Measurements from ENCODE around the gene PLAGL2. TPM values are rescaled to one million over a fixed set of nuclear protein-coding genes. Genes with fewer than 3 reads are reported as not detected.

PLAGL2 gene
- total RNA-seq, 1 experiment from 2014 or later, result 40.6 TPM

GRCh38 chr20:32244150-32244823 lies 36.7 kb upstream of the PLAGL2 start:
- CTCF ChIA-PET, result interaction anchor here (0.6 kb wide), 1 partner anchor 175 kb away, joined by 4 read pairs; no protein-coding TSS in a partner anchor

DNA sequence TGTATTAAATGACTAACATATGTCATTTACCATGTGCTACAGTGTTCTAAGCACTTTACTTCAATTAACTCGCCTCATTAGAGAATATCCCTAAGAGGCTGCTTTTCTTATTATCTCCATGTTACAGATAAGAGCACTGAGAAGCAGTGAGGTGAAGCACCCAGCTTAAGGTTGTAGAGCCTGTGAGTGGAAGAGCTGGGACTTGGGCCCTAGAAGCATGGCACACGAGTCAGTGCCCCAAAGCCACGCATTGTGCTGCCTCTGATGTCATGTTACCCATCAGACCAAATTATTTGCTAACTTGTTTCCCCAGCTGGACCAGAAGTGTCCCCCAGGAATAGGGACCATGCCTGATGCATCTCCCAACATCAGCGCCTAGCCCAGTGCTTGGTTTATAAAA lies 34.3 kb upstream of the PLAGL2 start:
- in situ Hi-C loops (cut with HindIII; ENCODE audit: low pct_unique_long_range_greater_than_20kb, low sequenced_read_pairs), result no loop called here
- no peak overlapping the region for H3K4me3 ChIP-seq (ENCODE audit: low read depth in 2 of 2, low read length in 2 of 2)
- POLR2A ChIA-PET, result interaction anchor here (0.6 kb wide), 1 partner anchor 34 kb away, joined by 3 read pairs; no protein-coding TSS in a partner anchor
- TF ChIP-seq, protein P1, sequence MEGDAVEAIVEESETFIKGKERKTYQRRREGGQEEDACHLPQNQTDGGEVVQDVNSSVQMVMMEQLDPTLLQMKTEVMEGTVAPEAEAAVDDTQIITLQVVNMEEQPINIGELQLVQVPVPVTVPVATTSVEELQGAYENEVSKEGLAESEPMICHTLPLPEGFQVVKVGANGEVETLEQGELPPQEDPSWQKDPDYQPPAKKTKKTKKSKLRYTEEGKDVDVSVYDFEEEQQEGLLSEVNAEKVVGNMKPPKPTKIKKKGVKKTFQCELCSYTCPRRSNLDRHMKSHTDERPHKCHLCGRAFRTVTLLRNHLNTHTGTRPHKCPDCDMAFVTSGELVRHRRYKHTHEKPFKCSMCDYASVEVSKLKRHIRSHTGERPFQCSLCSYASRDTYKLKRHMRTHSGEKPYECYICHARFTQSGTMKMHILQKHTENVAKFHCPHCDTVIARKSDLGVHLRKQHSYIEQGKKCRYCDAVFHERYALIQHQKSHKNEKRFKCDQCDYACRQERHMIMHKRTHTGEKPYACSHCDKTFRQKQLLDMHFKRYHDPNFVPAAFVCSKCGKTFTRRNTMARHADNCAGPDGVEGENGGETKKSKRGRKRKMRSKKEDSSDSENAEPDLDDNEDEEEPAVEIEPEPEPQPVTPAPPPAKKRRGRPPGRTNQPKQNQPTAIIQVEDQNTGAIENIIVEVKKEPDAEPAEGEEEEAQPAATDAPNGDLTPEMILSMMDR (IDR thresholded peaks at IDR 0.05), result no peak
- TF ChIP-seq POLR2AphosphoS5 (IDR thresholded peaks at IDR 0.05; ENCODE audit: low read depth, low read length), result no peak
- TF ChIP-seq, protein P2, sequence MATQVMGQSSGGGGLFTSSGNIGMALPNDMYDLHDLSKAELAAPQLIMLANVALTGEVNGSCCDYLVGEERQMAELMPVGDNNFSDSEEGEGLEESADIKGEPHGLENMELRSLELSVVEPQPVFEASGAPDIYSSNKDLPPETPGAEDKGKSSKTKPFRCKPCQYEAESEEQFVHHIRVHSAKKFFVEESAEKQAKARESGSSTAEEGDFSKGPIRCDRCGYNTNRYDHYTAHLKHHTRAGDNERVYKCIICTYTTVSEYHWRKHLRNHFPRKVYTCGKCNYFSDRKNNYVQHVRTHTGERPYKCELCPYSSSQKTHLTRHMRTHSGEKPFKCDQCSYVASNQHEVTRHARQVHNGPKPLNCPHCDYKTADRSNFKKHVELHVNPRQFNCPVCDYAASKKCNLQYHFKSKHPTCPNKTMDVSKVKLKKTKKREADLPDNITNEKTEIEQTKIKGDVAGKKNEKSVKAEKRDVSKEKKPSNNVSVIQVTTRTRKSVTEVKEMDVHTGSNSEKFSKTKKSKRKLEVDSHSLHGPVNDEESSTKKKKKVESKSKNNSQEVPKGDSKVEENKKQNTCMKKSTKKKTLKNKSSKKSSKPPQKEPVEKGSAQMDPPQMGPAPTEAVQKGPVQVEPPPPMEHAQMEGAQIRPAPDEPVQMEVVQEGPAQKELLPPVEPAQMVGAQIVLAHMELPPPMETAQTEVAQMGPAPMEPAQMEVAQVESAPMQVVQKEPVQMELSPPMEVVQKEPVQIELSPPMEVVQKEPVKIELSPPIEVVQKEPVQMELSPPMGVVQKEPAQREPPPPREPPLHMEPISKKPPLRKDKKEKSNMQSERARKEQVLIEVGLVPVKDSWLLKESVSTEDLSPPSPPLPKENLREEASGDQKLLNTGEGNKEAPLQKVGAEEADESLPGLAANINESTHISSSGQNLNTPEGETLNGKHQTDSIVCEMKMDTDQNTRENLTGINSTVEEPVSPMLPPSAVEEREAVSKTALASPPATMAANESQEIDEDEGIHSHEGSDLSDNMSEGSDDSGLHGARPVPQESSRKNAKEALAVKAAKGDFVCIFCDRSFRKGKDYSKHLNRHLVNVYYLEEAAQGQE (IDR thresholded peaks at IDR 0.05; ENCODE audit: insufficient read depth in 1 of 2, low read depth in 2 of 2, low read length in 1 of 2), result no peak
- TF ChIP-seq TCF7L2 (IDR thresholded peaks at IDR 0.05; ENCODE audit: low read depth, low read length), result no peak
- no peak for TF ChIP-seq SIN3A (IDR thresholded peaks at IDR 0.05; ENCODE audit: borderline replicate concordance, insufficient read depth, low read depth, low read length)
- H3K9me3 ChIP-seq (ENCODE audit: control insufficient read depth, insufficient read depth, low read depth, low read length), result no peaks in the 10 kb centered on the region
- no peaks in the 10 kb centered on the region for H3K27me3 ChIP-seq (ENCODE audit: control insufficient read depth, insufficient read depth, low read length)
- ATAC-seq (no peak), DNase-seq (ENCODE audit: low read depth, low spot score) (no peak)
- CTCF ChIA-PET, result interaction anchor here (0.8 kb wide), 1 partner anchor 30 kb away, joined by 7 read pairs; no protein-coding TSS in a partner anchor
- no peak overlapping the region for H3K27ac ChIP-seq (ENCODE audit: low read length)
- intact Hi-C loops (cut with micrococcal nuclease; ENCODE audit: unreplicated experiment), result no loop called here
- no TSS peak for BruUV-seq (replicated peaks)
- H3K4me1 ChIP-seq (ENCODE audit: control insufficient read depth, insufficient read depth, low read length), result peaks cover 19% of the 10 kb centered on the region
- no peaks in the 10 kb centered on the region for H3K36me3 ChIP-seq (ENCODE audit: control insufficient read depth, insufficient read depth, low read length)

More at GRCh38 chr20:32244150-32244823, 36.7 kb upstream of the PLAGL2 start:
- peak; percentile 71 for ATAC-seq
- intact Hi-C loops (cut with micrococcal nuclease; ENCODE audit: unreplicated experiment), result no loop called here
- H3K4me1 ChIP-seq (ENCODE audit: control insufficient read depth, insufficient read depth, low read length), result peaks cover 19% of the 10 kb centered on the region
- no peaks in the 10 kb centered on the region for H3K27me3 ChIP-seq (ENCODE audit: control insufficient read depth, insufficient read depth, low read length)
- H3K27ac ChIP-seq (ENCODE audit: low read length), result peak overlapping the region; percentile 51
- BruUV-seq (replicated peaks), result no TSS peak
- no peaks in the 10 kb centered on the region for H3K9me3 ChIP-seq (ENCODE audit: control insufficient read depth, insufficient read depth, low read depth, low read length)
- no peaks in the 10 kb centered on the region for H3K36me3 ChIP-seq (ENCODE audit: control insufficient read depth, insufficient read depth, low read length)
- in situ Hi-C loops (cut with HindIII; ENCODE audit: low pct_unique_long_range_greater_than_20kb, low sequenced_read_pairs), result no loop called here
- no peak overlapping the region for H3K4me3 ChIP-seq (ENCODE audit: low read depth in 2 of 2, low read length in 2 of 2)
- POLR2A ChIA-PET, result interaction anchor here (0.6 kb wide), 1 partner anchor 36 kb away, joined by 3 read pairs; no protein-coding TSS in a partner anchor
- TF ChIP-seq, protein P2 (IDR thresholded peaks at IDR 0.05; ENCODE audit: insufficient read depth in 1 of 2, low read depth in 2 of 2, low read length in 1 of 2), result no peak
- TF ChIP-seq TCF7L2 (IDR thresholded peaks at IDR 0.05; ENCODE audit: low read depth, low read length) (no peak), POLR2AphosphoS5 (IDR thresholded peaks at IDR 0.05; ENCODE audit: low read depth, low read length) (no peak), SIN3A (IDR thresholded peaks at IDR 0.05; ENCODE audit: borderline replicate concordance, insufficient read depth, low read depth, low read length) (no peak)
- TF ChIP-seq, protein P1 (IDR thresholded peaks at IDR 0.05), result no peak
- DNase-seq (ENCODE audit: low read depth, low spot score), result no peak

Data from Panc1 (cell line).